GM23248 (cell line): ENCODE measurements around the gene NAA10.
"Not testable (repeated sequence)": the region's sequence is repeated elsewhere in the genome, so short reads cannot be mapped to it uniquely, and the experiment has no call there.

Experiments
- EZH2 ChIP-seq: fragments of 200-600 bp; sonication (generic); IDR thresholded peaks from 2 replicates; pipeline ENCODE4 v1.6.1; 2018; ENCODE audit warnings: antibody characterized with exemption, mild to moderate bottlenecking; ENCODE audit not compliant: insufficient read depth, poor library complexity, severe bottlenecking
- EZH2phosphoT487 ChIP-seq: fragments of 200-600 bp; sonication (generic); IDR thresholded peaks from 2 replicates; pipeline ENCODE4 v1.6.1; 2018; ENCODE audit warnings: antibody characterized with exemption, moderate library complexity, mild to moderate bottlenecking, low read depth; ENCODE audit not compliant: insufficient read depth

DNA sequence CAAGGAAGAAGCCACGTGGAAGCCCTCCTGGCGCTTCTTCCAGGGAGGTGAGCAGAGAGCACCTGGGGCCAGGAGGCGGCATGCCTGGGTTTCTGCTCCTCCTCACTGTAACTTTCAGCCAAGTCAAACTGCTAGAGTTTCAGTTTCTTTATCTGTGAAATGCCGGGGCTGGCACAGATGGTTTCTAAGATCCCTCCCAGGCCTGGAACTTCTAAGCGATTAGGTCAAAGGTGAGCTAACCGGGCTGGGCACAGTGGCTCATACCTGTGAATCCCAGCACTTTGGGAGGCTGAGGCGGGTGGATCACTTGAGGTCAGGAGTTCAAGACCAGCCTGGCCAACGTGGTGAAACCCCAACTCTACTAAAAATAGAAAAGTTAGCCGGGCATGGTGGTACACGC, 45.6 kb upstream of the NAA10 start:
- TF ChIP-seq EZH2, EZH2phosphoT487: not testable (repeated sequence)
